Thyroid gland (tissue), 4 donors: ENCODE data around the gene MRPS7. TPM values are rescaled to one million over a fixed set of nuclear protein-coding genes. Genes with fewer than 3 reads are reported as not detected.
A peak's percentile ranks its signal among the peaks of the same experiment; 100 is the strongest.

Source experiments
- DNase-seq, 2 donors: peaks; one replicate each; pipeline ENCODE4 v3.0.0-alpha.2; 2019
- H3K27ac ChIP-seq, 3 donors: fragments of 200-600 bp; sonication (generic); 1 replicate in 2 of 3; 2 replicates in 1 of 3; pipeline ENCODE4 v1.5.1; 2016 to 2019; ENCODE audit warnings: mild to moderate bottlenecking in 1 of 3, moderate library complexity in 1 of 3
- H3K27me3 ChIP-seq: fragments of 200-600 bp; sonication (generic); one replicate; pipeline ENCODE4 v1.5.1; 2019
- H3K36me3 ChIP-seq, 2 donors: fragments of 200-600 bp; sonication (generic); one replicate each; pipeline ENCODE4 v1.5.1; 2016 to 2019
- H3K4me1 ChIP-seq, 2 donors: fragments of 200-600 bp; sonication (generic); one replicate each; pipeline ENCODE4 v1.5.1; 2017 to 2019
- H3K4me3 ChIP-seq, 3 donors: fragments of 200-600 bp; sonication (generic); replicated peaks in 1 of 3; 1 replicate in 2 of 3; 2 replicates in 1 of 3; pipeline ENCODE4 v1.5.1; 2016; ENCODE audit warnings: mild to moderate bottlenecking in 1 of 3
- H3K9me3 ChIP-seq: fragments of 200-600 bp; sonication (generic); one replicate; pipeline ENCODE4 v1.5.1; 2017
- POLR2A ChIP-seq, 2 donors: fragments of 450-650 bp; IDR thresholded peaks; one replicate each; pipeline ENCODE4 v1.6.1; 2017; ENCODE audit warnings: antibody characterized with exemption in 2 of 2, mild to moderate bottlenecking in 2 of 2, moderate library complexity in 1 of 2
- WGBS, 2 donors: methylation state at CpG; one replicate each; pipeline ENCODE4 v1.1.5; 2017; 5-methylcytosine and 5-hydroxymethylcytosine counted together
- intact Hi-C: fragments of 100-400 bp; cut with DNase I; formaldehyde crosslinking; loops from one replicate; pipeline ENCODE4 v1.15.1; 2023
- total RNA-seq, 4 donors: library from RNA; depleted of rRNA; stranded (reverse); fragments of >200 nt; gene quantifications; one replicate each; pipeline ENCODE4 v1.2.3, GENCODE V29; 2016
- TF ChIP-seq, protein P1 (sequence below), 6 experiments: fragments of 200-600 bp in 3 of 6; fragments of 450-650 bp in 3 of 6; sonication (generic) in 3 of 6; IDR thresholded peaks; one replicate each; pipeline ENCODE4 v1.5.1; 2016 to 2019; ENCODE audit warnings: antibody characterized with exemption in 6 of 6, mild to moderate bottlenecking in 2 of 6, inconsistent platforms in 1 of 6, moderate library complexity in 1 of 6

Gene MRPS7
- total RNA-seq, 4 donors from 2014 or later: 29.9 to 59.4 (median 41.0) TPM

DNA sequence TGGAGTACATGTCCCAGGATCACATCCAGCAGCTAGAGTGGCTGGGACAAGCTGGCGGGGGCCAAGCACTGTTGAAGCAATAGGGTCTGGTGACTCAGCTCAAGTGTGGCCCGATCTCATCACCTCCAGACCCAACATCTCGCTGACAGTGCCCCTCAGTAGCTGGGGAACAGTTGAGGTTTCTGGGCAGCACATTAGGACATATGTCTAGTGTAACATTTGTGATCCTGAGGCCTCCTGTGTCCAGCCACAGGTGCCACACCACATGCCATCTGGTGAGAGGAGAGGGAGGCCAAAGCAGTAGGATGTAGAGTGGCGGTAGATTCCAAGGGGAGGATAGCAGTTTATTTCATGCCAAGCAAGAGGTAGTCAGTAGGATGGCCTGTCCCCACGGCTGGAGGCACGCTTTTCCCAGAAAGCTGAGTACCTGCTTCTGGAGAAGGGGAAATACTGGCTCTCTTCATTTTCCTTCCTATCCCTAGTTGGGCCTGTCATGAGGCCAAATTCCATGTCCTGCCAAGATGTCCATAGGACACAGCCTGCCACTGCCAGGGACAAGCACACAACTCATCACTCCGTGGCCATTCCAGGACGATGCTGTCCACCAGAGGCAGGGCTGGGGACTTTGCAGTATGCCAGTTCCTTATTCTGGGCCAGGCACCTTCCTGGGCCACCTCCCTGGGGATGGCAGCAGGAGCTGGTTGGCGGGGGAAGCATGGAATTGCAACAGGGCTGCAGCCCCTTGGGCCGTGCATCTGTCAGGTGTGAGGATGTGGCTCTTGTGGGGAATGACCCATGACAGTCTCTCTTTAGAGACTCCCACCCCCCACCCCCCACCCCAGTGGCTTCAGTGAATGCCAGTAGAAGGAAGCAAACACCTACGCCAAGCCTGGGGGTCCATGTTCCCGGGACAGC is 24.3 kb upstream of the MRPS7 start:
- WGBS, 2 donors: 61 to 85% methylated on average over 6 to 8 of the region's 12 CpGs
- DNase-seq: no peak
- intact Hi-C loops: no loop called here

DNA sequence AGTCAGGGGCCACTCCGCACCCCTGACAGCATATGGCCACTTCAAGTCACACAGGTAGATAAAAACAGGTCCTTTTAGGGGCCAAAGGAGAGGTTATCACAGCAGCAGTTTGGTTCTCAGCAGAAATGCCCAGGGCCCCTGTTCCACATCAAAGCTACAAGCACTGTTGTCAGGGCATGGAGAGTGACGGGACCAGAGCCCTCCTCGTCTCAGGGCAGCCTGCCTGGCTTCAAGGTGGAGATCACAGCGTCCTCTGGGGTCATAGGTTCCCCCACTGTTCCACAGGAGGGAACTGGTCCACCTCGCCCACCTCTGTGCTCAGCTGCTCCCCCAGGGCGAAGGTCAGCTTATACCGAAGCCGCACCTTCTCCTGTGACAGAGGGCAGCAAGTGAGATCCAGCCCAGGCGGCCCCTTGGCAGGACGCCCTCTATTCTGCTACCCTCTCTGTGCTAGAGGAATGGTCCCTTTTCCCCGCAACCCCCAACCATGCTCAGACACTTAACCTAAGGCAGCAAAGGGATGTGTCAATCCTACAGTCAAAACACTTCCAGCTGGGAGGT is 23.6 kb upstream of the MRPS7 start:
- H3K27ac ChIP-seq: no peak overlapping the region
- DNase-seq: no peak
- WGBS, 2 donors: 80 to 95% methylated on average over 1 to 9 of the region's 11 CpGs
- H3K27me3 ChIP-seq: no peaks in the 10 kb centered on the region
- intact Hi-C loops: no loop called here
- H3K36me3 ChIP-seq: peaks cover 81% of the 10 kb centered on the region in 2 donors
- H3K4me3 ChIP-seq: no peak overlapping the region
- H3K9me3 ChIP-seq: no peaks in the 10 kb centered on the region
- TF ChIP-seq POLR2A (IDR thresholded peaks at IDR 0.05): no peak
- no peaks in the 10 kb centered on the region for H3K4me1 ChIP-seq

More for the DNA sequence above, 24.3 kb upstream of the MRPS7 start:
- TF ChIP-seq, protein P1, sequence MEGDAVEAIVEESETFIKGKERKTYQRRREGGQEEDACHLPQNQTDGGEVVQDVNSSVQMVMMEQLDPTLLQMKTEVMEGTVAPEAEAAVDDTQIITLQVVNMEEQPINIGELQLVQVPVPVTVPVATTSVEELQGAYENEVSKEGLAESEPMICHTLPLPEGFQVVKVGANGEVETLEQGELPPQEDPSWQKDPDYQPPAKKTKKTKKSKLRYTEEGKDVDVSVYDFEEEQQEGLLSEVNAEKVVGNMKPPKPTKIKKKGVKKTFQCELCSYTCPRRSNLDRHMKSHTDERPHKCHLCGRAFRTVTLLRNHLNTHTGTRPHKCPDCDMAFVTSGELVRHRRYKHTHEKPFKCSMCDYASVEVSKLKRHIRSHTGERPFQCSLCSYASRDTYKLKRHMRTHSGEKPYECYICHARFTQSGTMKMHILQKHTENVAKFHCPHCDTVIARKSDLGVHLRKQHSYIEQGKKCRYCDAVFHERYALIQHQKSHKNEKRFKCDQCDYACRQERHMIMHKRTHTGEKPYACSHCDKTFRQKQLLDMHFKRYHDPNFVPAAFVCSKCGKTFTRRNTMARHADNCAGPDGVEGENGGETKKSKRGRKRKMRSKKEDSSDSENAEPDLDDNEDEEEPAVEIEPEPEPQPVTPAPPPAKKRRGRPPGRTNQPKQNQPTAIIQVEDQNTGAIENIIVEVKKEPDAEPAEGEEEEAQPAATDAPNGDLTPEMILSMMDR (IDR thresholded peaks at IDR 0.05): no peak
- TF ChIP-seq POLR2A (IDR thresholded peaks at IDR 0.05): no peak
- H3K4me1 ChIP-seq: no peaks in the 10 kb centered on the region
- no peak overlapping the region for H3K27ac ChIP-seq
- no peaks in the 10 kb centered on the region for H3K9me3 ChIP-seq
- peaks cover 81% of the 10 kb centered on the region in 2 donors for H3K36me3 ChIP-seq
- no peak overlapping the region for H3K4me3 ChIP-seq
- H3K27me3 ChIP-seq: no peaks in the 10 kb centered on the region

DNA sequence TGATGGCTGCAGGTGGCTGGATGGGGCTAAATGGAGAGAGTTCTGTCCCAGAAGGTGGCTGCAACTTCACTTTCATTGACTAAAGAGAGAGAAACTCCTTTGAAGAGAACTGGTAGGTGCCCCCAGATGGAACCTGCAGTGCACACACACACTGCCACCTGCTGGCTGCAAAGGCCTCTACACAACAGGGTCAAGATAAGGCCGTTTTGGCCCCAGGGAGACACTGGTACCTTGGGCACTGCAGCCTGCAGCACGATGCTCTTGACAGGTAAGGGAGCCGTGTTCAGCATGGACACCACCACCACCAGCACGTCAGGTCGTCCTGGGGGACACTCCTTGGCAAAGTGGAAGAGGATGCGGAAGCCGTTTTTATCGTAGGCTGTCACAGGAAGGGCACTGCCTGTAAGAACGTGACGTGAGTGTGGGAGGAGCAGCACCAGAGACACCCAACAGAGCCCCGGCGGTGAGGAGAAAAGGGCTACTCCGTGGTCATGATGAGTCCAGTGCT is 22.9 kb upstream of the MRPS7 start:
- H3K27ac ChIP-seq: no peak overlapping the region

DNA sequence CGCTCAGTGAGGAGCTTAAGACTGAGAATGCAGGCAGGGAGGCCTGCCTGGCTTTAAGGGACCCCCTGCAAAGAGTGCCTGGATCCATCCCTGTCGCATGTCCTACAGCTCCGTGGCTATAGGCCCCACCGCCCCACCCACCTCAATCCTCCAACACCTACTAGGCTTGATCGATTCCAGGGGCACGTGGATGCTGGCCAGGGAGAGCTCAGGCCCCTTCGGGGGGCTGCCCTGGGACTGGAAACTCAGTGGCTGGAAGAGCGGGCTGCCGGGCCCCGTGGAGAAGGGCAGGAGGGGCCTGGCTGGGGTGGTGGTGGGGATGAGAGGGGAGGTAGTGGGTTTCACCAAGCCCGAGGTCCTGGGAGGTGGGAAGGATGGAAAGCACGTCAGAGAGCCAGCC is 22.5 kb upstream of the MRPS7 start:
- no peak overlapping the region for H3K27ac ChIP-seq
- no peaks in the 10 kb centered on the region for H3K4me1 ChIP-seq
- H3K9me3 ChIP-seq: no peaks in the 10 kb centered on the region
- TF ChIP-seq, protein P1 (IDR thresholded peaks at IDR 0.05): no peak
- no peak for TF ChIP-seq POLR2A (IDR thresholded peaks at IDR 0.05)
- no peak for DNase-seq
- H3K4me3 ChIP-seq: no peak overlapping the region
- WGBS, 2 donors: 89% methylated on average over 10 to 12 of the region's 12 CpGs
- intact Hi-C loops: no loop called here
- H3K27me3 ChIP-seq: no peaks in the 10 kb centered on the region
- peaks cover 89 to 90% of the 10 kb centered on the region in 2 donors for H3K36me3 ChIP-seq

More for the DNA sequence above, 22.9 kb upstream of the MRPS7 start:
- Histone ChIP-seq H3K27me3 (no peaks in the 10 kb centered on the region), H3K36me3 (peaks cover 85 to 87% of the 10 kb centered on the region in 2 donors), H3K4me3 (no peak overlapping the region), H3K9me3 (no peaks in the 10 kb centered on the region), H3K4me1 (no peaks in the 10 kb centered on the region)
- intact Hi-C loops: no loop called here
- 50 to 60% methylated on average over 12 to 13 of the region's 13 CpGs for WGBS, 2 donors
- peak; percentile 51 to 57 for DNase-seq
- TF ChIP-seq, protein P1 (IDR thresholded peaks at IDR 0.05): peak; percentile 45 to 80 (median 62)
- no peak for TF ChIP-seq POLR2A (IDR thresholded peaks at IDR 0.05)

DNA sequence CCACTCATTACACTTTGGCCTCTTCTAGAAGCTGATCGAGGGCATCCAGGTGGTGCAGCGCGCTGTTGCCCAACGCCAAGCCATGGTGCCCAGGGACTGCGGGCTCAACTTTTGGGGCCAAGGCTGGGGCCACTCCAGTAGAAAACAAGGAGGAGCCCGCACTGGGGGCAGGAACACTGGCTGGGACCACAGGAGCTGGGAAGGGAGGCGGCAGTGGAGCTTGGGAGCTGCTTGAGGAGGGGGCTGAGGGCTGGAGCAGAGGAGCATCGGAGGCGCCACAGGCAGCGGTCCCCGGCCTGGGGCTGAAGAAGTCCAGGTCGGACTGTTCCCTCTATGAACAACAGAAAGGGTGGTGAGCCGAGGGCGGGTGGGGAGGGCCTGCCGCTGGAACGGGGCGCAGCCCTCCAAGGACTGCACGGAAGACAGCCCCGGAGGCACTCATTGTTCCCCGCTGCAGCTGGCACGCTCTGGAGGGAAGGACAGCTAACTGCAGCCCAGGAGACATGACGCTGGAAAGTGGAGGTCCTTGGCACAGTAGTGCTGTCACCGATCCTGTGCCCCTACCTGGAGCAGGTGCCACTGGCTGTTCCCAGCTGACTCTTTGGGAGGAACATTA is 21.8 kb upstream of the MRPS7 start:
- DNase-seq: no peak
- H3K9me3 ChIP-seq: no peaks in the 10 kb centered on the region
- TF ChIP-seq, protein P1 (IDR thresholded peaks at IDR 0.05): no peak
- no peak for TF ChIP-seq POLR2A (IDR thresholded peaks at IDR 0.05)
- no peaks in the 10 kb centered on the region for H3K27me3 ChIP-seq
- H3K4me3 ChIP-seq: no peak overlapping the region
- no peaks in the 10 kb centered on the region for H3K4me1 ChIP-seq
- intact Hi-C loops: no loop called here
- no peak overlapping the region for H3K27ac ChIP-seq
- 90 to 95% methylated on average over 19 to 22 of the region's 23 CpGs for WGBS, 2 donors
- H3K36me3 ChIP-seq: peaks cover 87 to 90% of the 10 kb centered on the region in 2 donors
